GM12878 (cell line): ENCODE measurements around the gene CLEC16A. TPM values are rescaled to one million over a fixed set of nuclear protein-coding genes. Genes with fewer than 3 reads are reported as not detected.

Experiments used
- ASH2L ChIP-seq: fragments of 300-600, 200-600 bp; sonication (generic); IDR thresholded peaks from 2 replicates; pipeline ENCODE4 v1.6.1; 2017; ENCODE audit warnings: low read depth, mild to moderate bottlenecking, borderline replicate concordance
- ATF7 ChIP-seq: fragments of 450-650 bp; IDR thresholded peaks from 2 replicates; pipeline ENCODE4 v1.6.1; 2016; ENCODE audit warnings: low read depth, mild to moderate bottlenecking
- BACH1 ChIP-seq: fragments of 450-650 bp; IDR thresholded peaks from 2 replicates; pipeline ENCODE4 v1.6.1; 2017; ENCODE audit warnings: mild to moderate bottlenecking, borderline replicate concordance
- BCL3 ChIP-seq: IDR thresholded peaks from 2 replicates; pipeline ENCODE4 v1.6.1; 2011; ENCODE audit warnings: borderline replicate concordance, low read depth, mild to moderate bottlenecking, moderate library complexity, low read length; ENCODE audit not compliant: insufficient read depth, poor library complexity, severe bottlenecking
- BMI1 ChIP-seq: fragments of 450-650 bp; IDR thresholded peaks from 2 replicates; pipeline ENCODE4 v1.6.1; 2016; ENCODE audit warnings: mild to moderate bottlenecking, moderate library complexity, borderline replicate concordance
- CEBPB ChIP-seq, 2 experiments: fragments of 150-350 bp in 1 of 2; IDR thresholded peaks; 2 replicates each; pipeline ENCODE4 v1.6.1; 2012 to 2014; ENCODE audit warnings: low read depth in 2 of 2, low read length in 2 of 2, borderline replicate concordance in 1 of 2, inconsistent platforms in 1 of 2
- CHD2 ChIP-seq: IDR thresholded peaks from 2 replicates; pipeline ENCODE4 v1.6.1; 2011; ENCODE audit warnings: low read depth, low read length, improper control_type of control experiment, borderline replicate concordance
- EZH2 ChIP-seq: IDR thresholded peaks from 2 replicates; pipeline ENCODE4 v1.6.1; 2012; ENCODE audit warnings: low read depth, mild to moderate bottlenecking, control low read depth, inconsistent platforms, low read length, borderline replicate concordance; ENCODE audit not compliant: control insufficient read depth
- FOXK2 ChIP-seq: fragments of 450-650 bp; IDR thresholded peaks from 2 replicates; pipeline ENCODE4 v1.6.1; 2017; ENCODE audit warnings: mild to moderate bottlenecking, moderate library complexity
- GABPA ChIP-seq: IDR thresholded peaks from 2 replicates; pipeline ENCODE4 v1.6.1; 2014; ENCODE audit warnings: antibody characterized with exemption, low read depth, mild to moderate bottlenecking, inconsistent platforms
- IKZF2 ChIP-seq, 2 experiments: fragments of 450-650 bp; IDR thresholded peaks; 2 replicates each; pipeline ENCODE4 v1.6.1; 2017; ENCODE audit warnings: mild to moderate bottlenecking in 2 of 2, moderate library complexity in 2 of 2
- JUND ChIP-seq: IDR thresholded peaks from 2 replicates; pipeline ENCODE4 v1.6.1; 2012; ENCODE audit warnings: low read depth, mild to moderate bottlenecking, low read length, improper control_type of control experiment, moderate library complexity
- MAX ChIP-seq: IDR thresholded peaks from 2 replicates; pipeline ENCODE4 v1.6.1; 2012; ENCODE audit warnings: low read depth, low read length, improper control_type of control experiment
- MTA3 ChIP-seq: IDR thresholded peaks from 2 replicates; pipeline ENCODE4 v1.6.1; 2012; ENCODE audit warnings: low read length, inconsistent platforms, borderline replicate concordance
- MXI1 ChIP-seq: fragments of 150-350 bp; IDR thresholded peaks from 2 replicates; pipeline ENCODE4 v1.6.1; 2011; ENCODE audit warnings: low read depth, mild to moderate bottlenecking, inconsistent platforms, low read length, improper control_type of control experiment
- NFIC ChIP-seq: IDR thresholded peaks from 2 replicates; pipeline ENCODE4 v1.6.1; 2012; ENCODE audit warnings: low read depth, mild to moderate bottlenecking, inconsistent platforms, low read length, moderate library complexity
- NFXL1 ChIP-seq: fragments of 450-650 bp; IDR thresholded peaks from 2 replicates; pipeline ENCODE4 v1.6.1; 2017; ENCODE audit warnings: antibody characterized with exemption, mild to moderate bottlenecking, borderline replicate concordance
- NFYA ChIP-seq: IDR thresholded peaks from 2 replicates; pipeline ENCODE4 v1.6.1; 2011; ENCODE audit warnings: low read depth, mild to moderate bottlenecking, low read length, improper control_type of control experiment, borderline replicate concordance
- POLR2AphosphoS5 ChIP-seq: IDR thresholded peaks from 2 replicates; pipeline ENCODE4 v1.6.1; 2011; ENCODE audit warnings: mild to moderate bottlenecking, low read length, inconsistent platforms
- RELA ChIP-seq: fragments of 450-650 bp; IDR thresholded peaks from 2 replicates; pipeline ENCODE4 v1.8.0; 2014; ENCODE audit warnings: borderline replicate concordance; ENCODE audit not compliant: partially characterized antibody
- RUNX3 ChIP-seq: IDR thresholded peaks from 2 replicates; pipeline ENCODE4 v1.6.1; 2012; ENCODE audit warnings: low read length, inconsistent platforms
- SREBF2 ChIP-seq: IDR thresholded peaks from 2 replicates; pipeline ENCODE4 v1.6.1; 2012; ENCODE audit warnings: mild to moderate bottlenecking, low read length
- WRNIP1 ChIP-seq: IDR thresholded peaks from 2 replicates; pipeline ENCODE4 v1.6.1; 2011; ENCODE audit warnings: low read depth, low read length, improper control_type of control experiment, borderline replicate concordance
- ZNF24 ChIP-seq: fragments of 450-650 bp; IDR thresholded peaks from 2 replicates; pipeline ENCODE4 v1.6.1; 2017; ENCODE audit warnings: antibody characterized with exemption, mild to moderate bottlenecking
- ZNF687 ChIP-seq: fragments of 450-650 bp; IDR thresholded peaks from 2 replicates; pipeline ENCODE4 v1.6.1; 2017; ENCODE audit warnings: mild to moderate bottlenecking, moderate library complexity
- ZSCAN29 ChIP-seq: fragments of 450-650 bp; IDR thresholded peaks from 2 replicates; pipeline ENCODE4 v1.6.1; 2017; ENCODE audit warnings: mild to moderate bottlenecking, moderate library complexity
- polyA plus RNA-seq, 11 experiments: library from polyadenylated mRNA; depleted of rRNA in 4 of 11; unstranded in 6 of 11; stranded (reverse) in 5 of 11; fragments of >200 nt; fragmentation: Nextera tagmentation in 4 of 11; fragmentation: Illumina TruSeq in 1 of 11; extraction: Ambion mirVana in 4 of 11; extraction: Trizol in 1 of 11; gene quantifications; 1 replicate in 1 of 11; 2 replicates in 10 of 11; pipeline versions ENCODE4 v1.2.1 to v1.2.3, GENCODE V29; 2011 to 2016; ENCODE audit warnings: inconsistent platforms in 2 of 11, missing spikeins in 2 of 11, low read depth in 1 of 11
- total RNA-seq, 4 experiments: library from RNA; depleted of rRNA in 3 of 4; stranded (reverse); fragments of >200 nt in 3 of 4; fragmentation: Illumina TruSeq in 1 of 4; extraction: Trizol in 1 of 4; gene quantifications; 2 replicates each; pipeline versions ENCODE4 v1.2.1 to v1.2.3, GENCODE V29; 2013 to 2021

Gene CLEC16A
- total and polyA plus RNA-seq, 10 of the 15 experiments (the other 5 are each of a cell fraction or from before 2014, with no cell fraction given): 1.5 to 28.8 (median 19.2) TPM

- peak; percentile 89 for TF ChIP-seq ZNF687
- peak; percentile 44 for TF ChIP-seq BCL3
- TF ChIP-seq POLR2AphosphoS5: peak; percentile 18; the same call in 1 of the 2 replicates
- TF ChIP-seq CHD2: no peak; the same call in 1 of the 2 replicates
- 0 out of 2 replicates have a peak, but pooled peaks have one; percentile 7 for TF ChIP-seq MXI1
- 0 out of 2 replicates have a peak, but pooled peaks have one; percentile 44 for TF ChIP-seq BACH1
- no peak for TF ChIP-seq MTA3
- TF ChIP-seq BMI1: no peak
- 0 out of 2 replicates have a peak, but pooled peaks have one; percentile 8 for TF ChIP-seq ZNF24
- TF ChIP-seq JUND: no peak
- peak; percentile 47; the same call in 1 of the 2 replicates for TF ChIP-seq ATF7
- no peak for TF ChIP-seq NFYA
- TF ChIP-seq FOXK2: no peak
- TF ChIP-seq RELA: peak; percentile 100
- no peak for TF ChIP-seq SREBF2
- TF ChIP-seq WRNIP1: no peak
- peak; percentile 52 for TF ChIP-seq ZSCAN29
- TF ChIP-seq EZH2: no peak
- TF ChIP-seq GABPA: no peak
- no peak for TF ChIP-seq NFXL1
- peak; percentile 75 for TF ChIP-seq RUNX3
- no peak for TF ChIP-seq ASH2L
- no peak for TF ChIP-seq MAX
- peak; percentile 92 for TF ChIP-seq IKZF2 (IDR thresholded peaks at IDR 0.05)
- TF ChIP-seq NFIC: peak; percentile 73; the same call in 1 of the 2 replicates
- TF ChIP-seq CEBPB (IDR thresholded peaks at IDR 0.05; ENCODE audit: borderline replicate concordance in 1 of 2, low read depth in 2 of 2, low read length in 2 of 2): no peak
Observed at GRCh38 chr16:11183035-11183812, 238.9 kb downstream of the CLEC16A start (continued).
